GM18909 (cell line): ENCODE results near the gene NF1.
"Not testable (repeated sequence)": the region's sequence is repeated elsewhere in the genome, so short reads cannot be mapped to it uniquely, and the experiment has no call there.

Experiments
- ATAC-seq: cut with Tn5 transposase; IDR thresholded peaks from one replicate; pipeline ENCODE4 v1.9.1; 2021; ENCODE audit warnings: mild to moderate bottlenecking; ENCODE audit not compliant: unreplicated experiment, poor library complexity

The NF1 gene, protein sequence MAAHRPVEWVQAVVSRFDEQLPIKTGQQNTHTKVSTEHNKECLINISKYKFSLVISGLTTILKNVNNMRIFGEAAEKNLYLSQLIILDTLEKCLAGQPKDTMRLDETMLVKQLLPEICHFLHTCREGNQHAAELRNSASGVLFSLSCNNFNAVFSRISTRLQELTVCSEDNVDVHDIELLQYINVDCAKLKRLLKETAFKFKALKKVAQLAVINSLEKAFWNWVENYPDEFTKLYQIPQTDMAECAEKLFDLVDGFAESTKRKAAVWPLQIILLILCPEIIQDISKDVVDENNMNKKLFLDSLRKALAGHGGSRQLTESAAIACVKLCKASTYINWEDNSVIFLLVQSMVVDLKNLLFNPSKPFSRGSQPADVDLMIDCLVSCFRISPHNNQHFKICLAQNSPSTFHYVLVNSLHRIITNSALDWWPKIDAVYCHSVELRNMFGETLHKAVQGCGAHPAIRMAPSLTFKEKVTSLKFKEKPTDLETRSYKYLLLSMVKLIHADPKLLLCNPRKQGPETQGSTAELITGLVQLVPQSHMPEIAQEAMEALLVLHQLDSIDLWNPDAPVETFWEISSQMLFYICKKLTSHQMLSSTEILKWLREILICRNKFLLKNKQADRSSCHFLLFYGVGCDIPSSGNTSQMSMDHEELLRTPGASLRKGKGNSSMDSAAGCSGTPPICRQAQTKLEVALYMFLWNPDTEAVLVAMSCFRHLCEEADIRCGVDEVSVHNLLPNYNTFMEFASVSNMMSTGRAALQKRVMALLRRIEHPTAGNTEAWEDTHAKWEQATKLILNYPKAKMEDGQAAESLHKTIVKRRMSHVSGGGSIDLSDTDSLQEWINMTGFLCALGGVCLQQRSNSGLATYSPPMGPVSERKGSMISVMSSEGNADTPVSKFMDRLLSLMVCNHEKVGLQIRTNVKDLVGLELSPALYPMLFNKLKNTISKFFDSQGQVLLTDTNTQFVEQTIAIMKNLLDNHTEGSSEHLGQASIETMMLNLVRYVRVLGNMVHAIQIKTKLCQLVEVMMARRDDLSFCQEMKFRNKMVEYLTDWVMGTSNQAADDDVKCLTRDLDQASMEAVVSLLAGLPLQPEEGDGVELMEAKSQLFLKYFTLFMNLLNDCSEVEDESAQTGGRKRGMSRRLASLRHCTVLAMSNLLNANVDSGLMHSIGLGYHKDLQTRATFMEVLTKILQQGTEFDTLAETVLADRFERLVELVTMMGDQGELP (N-terminal part only)

DNA sequence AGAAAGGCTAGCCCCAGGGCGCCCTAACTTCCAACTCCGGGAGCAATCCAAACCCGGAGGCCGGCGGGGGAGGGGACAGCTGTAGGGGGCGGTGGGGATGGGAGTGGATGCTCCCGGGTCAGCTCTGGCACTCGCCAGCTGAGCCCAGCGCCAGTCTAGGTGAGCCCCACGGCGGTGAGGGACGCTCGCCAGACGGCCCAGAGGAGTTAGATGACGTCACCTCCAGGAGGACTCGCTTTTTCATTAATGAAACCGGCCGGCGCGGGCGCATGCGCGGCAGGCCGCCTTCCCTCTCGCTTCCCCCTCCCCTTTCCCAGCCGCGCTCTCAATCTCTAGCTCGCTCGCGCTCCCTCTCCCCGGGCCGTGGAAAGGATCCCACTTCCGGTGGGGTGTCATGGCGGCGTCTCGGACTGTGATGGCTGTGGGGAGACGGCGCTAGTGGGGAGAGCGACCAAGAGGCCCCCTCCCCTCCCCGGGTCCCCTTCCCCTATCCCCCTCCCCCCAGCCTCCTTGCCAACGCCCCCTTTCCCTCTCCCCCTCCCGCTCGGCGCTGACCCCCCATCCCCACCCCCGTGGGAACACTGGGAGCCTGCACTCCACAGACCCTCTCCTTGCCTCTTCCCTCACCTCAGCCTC is at the start of gene NF1:
TSS of gene NF1 (plus strand) at position 378 of the 636 bp plus-strand sequence. CDS start 333 bp downstream, outside the sequence.
- ATAC-seq: peak; percentile 79

DNA sequence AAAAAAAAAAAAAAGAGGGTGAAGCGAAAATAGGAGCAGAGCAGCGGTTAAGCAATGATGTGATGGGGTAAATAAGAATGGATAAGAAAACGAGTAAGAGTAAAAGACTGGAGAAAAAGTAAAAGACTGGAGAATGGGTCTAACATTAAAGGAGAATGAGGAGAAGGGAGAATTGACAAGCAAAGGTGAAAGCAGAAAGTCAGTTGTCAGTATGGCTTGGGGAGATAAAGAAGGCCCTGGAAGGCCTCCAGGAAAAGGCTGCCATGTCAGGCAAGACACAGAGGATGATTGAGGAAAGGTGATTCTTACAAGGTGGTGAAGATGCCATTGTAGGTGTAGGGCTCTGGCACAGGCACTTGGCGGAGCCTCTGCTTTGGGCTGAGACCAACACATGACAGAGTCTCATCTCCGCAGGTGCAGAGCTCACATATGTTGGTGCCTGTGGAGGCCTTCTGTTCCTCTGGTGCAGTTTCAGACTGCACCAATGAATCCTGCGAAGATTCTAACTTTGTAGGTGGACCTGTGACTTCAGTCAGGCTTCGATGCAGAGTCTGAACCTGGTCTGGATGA is 47.8 kb upstream of the NF1 start:
- not testable (repeated sequence) for ATAC-seq

DNA sequence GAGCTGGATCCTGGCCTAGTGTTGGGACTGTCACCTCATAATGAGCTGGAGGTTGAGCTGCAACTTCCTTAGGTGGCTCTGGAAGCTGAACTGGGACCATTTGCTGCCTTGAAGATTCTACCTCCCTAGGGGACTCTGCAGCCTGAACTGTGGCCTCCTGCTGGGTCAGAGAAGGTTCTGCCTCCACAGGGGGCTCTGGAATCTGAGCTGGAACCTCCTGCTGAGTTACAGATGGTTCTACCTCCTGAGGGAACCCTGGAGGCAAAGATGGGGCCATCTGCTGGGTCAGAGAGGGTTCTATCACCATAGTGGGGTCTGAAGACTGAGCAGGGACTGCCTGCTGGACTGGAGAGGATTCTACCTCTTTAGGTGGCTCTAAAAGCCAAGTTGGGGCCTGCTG is 46.6 kb upstream of the NF1 start:
- no peak for ATAC-seq

DNA sequence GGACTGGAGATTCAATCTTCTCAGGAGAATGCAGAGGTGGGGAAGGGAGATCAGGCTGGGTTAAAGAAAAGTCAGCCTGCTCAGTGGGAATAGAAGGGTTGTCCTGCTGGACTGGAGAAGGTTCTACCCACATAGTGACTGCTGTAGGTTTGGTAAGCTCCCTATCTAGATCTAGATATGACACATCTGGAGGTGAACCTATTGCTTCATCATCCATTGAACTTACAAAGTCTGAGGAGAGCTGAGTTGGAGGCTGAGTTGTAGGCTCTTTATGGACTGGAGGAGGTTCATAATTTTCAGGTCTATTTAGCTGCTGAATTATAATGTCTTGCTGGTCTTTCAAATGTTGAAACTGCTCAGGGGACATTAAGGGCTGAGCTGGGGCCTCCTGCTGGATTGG is 46.0 kb upstream of the NF1 start:
- ATAC-seq: no peak

DNA sequence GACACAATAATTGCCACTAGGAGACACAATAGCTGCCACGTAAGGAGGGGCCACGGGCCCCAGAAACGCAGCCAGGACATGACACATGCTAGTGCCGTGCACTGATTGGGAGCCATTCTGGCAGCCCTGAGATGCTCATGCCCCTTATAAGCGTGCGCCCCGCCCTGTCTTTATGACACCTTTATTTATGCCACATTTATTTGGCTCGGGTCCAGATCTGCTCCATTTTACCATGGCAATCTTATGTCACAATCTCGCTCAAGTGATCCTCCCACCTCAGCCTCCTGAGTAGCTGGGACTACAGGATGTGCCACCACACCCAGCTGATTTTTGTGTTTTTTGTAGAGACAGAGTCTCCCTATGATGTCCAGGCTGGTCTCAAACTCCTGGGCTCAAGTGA is 43.8 kb upstream of the NF1 start:
- ATAC-seq: no peak

DNA sequence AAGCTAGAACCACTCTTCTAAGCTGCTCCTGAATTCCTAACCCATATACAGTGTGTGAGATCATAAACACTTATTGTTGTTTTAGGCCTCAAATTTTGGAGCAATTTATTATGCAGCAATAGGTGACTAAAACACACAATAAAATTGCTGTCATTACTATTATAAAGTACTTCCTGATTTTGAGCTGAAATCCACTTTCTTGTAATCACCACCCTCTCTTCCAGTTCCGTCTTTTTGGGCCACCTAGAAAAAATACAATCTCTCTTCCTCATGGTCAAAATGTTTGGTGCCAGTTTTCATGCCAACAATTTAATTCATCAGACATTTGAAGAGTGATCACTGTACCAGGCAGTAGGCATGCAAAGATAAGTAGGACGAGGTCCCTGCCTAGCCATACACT is 43.3 kb upstream of the NF1 start:
- no peak for ATAC-seq

DNA sequence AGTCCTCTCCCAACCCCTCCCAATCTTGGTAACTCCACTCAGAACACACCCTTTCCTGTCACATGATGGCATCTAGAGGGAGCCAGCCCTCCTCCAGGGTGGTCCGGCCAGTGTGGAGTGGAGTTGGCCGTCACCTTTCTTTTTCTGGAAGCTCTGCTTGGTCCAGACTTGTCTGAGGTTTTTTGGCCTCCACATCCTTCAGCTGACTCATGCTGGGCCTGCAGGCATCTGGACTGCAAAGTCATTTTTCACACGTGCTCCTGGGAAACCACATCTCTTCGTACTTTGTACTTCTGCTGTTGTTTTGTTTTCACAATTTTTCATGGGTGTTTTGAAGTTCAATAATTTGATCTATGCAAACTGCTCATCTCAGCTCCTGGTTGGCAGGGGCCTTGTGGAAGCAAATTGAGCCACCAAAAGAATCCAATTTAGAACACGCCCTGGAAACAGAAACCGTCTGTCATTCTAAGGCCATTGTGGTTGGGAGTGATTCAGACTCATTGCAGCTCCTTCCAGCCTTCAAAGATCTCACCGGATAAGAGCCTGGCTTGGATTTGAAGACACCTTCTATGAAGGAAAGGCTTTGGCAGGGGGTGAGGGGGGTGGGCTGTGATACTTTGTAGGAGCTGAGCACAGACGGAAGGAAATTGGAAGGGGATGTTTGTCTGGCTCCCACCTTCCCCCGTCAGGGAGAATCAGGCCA is 42.4 kb upstream of the NF1 start:
- no peak for ATAC-seq

DNA sequence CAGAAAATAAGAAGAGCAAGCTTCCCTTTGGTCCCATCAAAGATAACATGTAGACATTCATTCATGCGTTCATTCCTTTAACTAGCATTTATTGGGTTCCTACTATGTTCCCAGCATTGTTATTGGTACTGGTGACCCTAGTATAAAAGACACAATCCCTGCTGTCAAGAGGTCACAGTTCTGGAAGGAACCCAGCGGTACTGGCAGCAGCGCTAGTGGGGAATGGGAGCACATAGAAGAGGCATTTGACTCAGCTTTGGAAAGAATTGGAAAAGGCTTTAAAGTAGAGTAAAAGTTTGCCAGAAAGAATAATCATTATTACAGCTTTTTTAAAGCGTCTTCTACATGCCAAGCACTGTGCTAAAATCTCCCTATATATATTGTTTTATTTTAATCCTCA is 41.7 kb upstream of the NF1 start:
- ATAC-seq: no peak

DNA sequence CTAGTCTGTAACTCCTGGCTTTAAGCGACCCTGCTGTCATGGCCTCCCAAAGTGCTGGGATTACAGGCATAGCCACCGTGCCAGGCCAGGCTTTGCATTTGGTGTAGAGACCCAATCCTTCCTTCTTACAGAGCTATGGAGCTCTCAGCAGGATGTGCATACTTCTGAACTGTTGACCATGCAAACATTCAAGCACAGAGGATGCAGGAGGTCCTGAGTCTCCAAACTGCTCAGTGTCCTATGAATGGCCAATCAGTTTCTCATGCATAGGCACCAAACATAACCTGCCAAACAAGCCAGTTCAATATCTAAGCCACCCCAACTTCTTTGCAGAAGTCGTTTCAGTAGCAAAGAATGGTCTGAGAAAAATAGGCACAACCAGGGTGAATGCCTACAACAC is 40.0 kb upstream of the NF1 start:
- no peak for ATAC-seq

DNA sequence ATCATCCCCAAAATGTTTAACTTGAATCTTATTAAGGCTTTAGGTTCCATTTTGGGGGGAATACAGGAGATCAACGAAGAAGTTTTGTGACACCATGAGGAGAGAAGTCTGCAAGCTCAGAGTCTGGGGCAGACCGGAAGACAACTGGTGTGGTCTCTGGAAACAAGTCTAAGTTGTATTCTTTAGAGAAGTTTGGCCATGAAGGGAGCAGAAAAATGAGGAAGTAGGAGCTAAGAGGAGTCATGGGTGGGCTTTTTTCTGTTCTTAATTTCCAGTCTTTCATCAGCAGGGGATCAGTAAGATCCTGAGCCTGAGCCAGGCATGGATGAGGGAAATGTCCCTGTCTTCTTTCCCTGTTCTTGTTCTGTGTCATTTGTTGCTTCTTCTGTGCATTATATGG is 35.8 kb upstream of the NF1 start:
- ATAC-seq: no peak

DNA sequence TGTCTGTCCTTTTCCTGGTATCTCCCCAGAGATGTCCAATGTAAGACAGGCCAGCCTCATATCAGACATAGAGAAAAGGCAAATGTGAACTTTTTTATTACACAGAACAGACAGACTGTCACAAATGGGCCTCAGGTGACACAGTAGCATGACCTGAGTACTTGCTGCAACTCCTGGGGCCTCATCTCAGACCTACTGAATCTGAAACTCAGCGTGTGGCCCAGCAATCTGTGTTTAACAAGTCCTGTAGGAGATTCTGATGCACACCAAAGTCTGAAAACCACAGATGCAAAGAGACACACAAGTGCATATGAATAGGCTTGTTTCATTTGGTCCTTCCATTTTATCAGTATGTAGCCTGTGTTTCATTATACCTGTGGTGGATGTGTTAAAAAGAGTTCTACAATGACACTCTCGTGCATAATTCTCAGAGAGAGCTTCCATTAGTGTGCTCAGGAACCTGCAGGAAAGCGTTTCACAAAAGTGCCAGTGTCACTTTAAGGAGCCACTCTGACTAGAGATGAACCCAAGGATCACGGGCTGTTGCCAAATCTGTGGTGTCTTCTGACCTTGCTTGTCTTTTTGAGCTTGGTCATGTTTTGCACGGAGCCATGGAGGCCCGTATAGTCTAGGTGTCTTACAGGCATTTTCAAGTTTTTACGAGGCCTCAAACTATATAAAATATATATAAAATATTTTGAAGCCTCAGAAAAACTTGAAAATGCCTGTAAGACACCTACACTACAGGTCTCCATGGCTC is 33.8 kb upstream of the NF1 start:
- ATAC-seq: no peak

DNA sequence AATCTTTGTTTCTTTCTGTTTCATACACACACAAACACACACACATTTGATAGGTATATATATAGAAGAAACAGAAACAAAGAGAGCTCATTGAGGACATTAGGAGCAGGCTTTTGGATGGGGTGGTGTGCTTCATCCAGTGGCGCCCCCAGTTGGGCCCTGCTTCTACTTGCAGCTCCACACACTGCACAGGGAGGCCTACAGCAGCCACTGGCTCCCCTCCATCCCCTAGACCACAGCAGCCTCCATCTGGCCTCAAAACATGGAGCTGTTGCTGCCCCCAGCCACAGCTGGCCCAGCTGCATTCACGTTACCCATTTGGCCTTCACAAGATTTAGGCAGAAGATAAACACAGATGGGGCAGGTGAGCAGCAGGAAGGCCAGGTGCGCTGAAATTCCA is 33.1 kb upstream of the NF1 start:
- no peak for ATAC-seq

DNA sequence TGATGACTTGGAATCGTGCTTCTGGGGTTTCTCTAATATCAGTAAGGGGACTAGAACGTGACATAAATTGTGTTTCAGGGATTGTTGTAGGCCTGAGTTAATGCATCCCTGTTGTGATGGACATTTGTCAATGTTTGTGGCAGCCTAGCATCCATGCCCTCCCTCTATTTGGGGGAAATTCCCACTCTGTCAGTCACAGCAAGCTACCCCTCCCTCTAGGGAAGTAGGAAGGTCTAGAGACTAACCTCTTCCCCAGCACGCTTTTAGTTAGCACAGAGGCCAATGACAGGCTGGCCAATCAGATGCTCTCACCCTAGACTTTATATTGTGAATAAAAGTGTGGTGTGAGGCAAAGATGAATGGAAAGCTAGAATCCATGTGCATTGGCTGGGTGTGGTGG is 32.4 kb upstream of the NF1 start:
- ATAC-seq: no peak

DNA sequence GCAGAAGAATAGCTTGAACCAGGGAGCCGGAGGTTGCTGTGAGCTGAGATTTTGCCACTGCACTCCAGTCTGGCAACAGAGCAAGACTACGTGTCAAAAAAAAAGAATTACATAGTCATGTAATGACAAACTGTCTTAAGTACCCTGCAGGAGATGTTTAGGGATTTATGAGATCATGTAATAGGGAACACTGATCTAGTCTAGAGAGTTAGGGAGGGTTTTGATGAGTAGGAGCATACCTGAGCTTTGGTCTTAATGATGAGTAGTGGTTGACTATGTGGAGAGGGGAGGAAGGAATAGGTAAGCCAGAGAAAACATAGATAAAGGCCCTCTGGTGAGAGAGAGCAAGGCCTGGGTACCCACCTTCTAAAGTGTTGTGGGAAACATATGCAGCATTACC is 30.1 kb upstream of the NF1 start:
- ATAC-seq: no peak

DNA sequence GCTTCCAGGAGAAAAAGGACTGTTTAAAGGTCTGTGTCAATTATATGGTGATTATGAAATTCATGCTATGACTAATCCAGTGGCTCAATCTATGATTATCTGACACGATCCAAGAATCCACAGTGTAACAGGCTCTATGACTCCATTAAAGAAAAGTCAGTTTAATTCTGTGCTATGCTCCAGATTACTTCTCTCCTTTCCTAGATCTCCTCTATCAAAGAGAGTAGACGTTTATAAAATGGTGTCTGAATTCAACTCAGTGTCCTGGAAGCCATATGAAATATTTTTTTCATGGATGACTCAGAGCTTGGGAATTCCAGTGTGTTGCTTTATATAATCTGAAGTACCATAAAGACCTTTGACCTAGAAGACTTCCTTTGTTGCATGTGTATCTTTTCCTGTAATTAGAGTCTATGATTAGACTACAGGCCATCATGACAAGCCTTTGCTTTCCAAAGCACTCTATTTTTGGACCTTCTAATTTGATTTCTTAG is 27.0 kb upstream of the NF1 start:
- ATAC-seq: no peak

DNA sequence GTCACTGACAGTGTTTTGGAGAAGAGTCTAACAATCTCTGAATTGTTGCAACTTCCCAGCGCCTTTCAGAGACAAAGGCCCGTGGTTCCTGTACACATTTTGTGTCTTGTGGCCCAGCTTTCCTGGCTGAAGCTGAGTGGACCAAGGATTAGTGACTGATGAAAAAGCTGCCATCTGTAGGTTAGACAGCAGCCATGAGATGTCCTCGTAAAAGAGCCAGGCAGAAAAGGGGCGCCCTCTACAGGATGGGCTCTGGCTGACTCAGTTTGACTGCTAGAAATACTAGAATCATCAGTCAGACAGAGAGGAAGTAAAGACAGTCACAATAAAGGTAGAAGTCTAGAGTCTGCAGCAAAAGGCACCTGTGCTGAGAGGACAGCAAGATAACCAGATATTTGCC is 26.5 kb upstream of the NF1 start:
- no peak for ATAC-seq

DNA sequence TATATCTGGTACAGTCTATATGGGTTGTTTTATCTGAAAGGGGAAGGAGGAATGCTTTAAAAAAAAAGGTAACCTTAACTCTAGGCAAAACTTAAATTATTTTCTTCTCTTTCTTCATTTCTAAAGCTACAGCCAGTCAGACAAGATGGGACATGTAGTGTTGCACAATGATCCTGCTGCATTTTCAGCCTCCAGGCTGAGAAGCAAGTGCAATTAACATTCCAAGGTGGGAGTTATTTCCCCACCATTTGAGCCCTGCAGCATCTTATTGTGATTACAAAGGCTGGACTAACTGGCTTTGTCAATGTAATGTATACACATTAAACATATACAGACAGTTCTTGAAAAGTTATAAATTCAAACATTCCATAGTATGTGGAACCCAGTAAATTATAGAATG is 22.6 kb upstream of the NF1 start:
- no peak for ATAC-seq

DNA sequence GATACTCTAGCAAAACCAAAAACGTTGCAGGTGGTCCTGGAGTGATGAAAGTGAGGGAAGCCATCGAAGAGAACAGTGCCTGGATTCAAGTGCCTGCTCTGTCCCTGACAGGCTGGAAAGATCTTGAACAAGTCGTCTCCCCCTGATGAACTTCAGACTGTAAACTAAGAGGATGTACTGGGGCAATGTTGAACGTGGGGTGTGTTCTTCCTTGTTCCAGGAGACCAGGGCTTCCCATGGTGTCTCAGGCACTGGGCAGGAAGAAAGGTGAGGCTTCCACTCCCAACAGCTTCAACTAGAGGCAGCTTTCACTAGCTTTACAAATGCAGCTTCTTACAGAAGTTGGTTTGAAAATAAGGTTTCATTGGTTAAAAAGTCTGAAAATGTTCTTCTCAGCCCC is 21.4 kb upstream of the NF1 start:
- ATAC-seq: no peak
